Trophoblast cell (in vitro differentiated cells and primary cell): ENCODE data around the gene EVX2.

Experiments used
- DNase-seq, 2 donors: peaks; one replicate each; pipeline ENCODE4 v3.0.0-alpha.2; 2016
- H2AFZ ChIP-seq: 2 replicates; pipeline ENCODE4 v1.6.1; 2013; ENCODE audit warnings: low read length, moderate library complexity, mild to moderate bottlenecking; ENCODE audit not compliant: insufficient read depth, poor library complexity
- H2AK5ac ChIP-seq: 2 replicates; pipeline ENCODE4 v1.6.1; 2013; ENCODE audit warnings: mild to moderate bottlenecking, low read length
- H2BK120ac ChIP-seq: 2 replicates; pipeline ENCODE4 v1.6.1; 2013; ENCODE audit warnings: low read length, mild to moderate bottlenecking, moderate library complexity; ENCODE audit not compliant: insufficient read depth, poor library complexity
- H2BK12ac ChIP-seq: 2 replicates; pipeline ENCODE4 v1.6.1; 2013; ENCODE audit warnings: mild to moderate bottlenecking, low read length, moderate library complexity
- H2BK5ac ChIP-seq: 2 replicates; pipeline ENCODE4 v1.6.1; 2013; ENCODE audit warnings: low read length, low read depth, moderate library complexity, mild to moderate bottlenecking; ENCODE audit not compliant: poor library complexity
- H3K14ac ChIP-seq: 2 replicates; pipeline ENCODE4 v1.6.1; 2013; ENCODE audit warnings: mild to moderate bottlenecking, low read length
- H3K18ac ChIP-seq: 2 replicates; pipeline ENCODE4 v1.6.1; 2013; ENCODE audit warnings: mild to moderate bottlenecking, low read length
- H3K23ac ChIP-seq: 2 replicates; pipeline ENCODE4 v1.6.1; 2013; ENCODE audit warnings: low read length
- H3K27ac ChIP-seq: 2 replicates; pipeline ENCODE4 v1.5.1; 2013; ENCODE audit warnings: low read depth, mild to moderate bottlenecking, inconsistent platforms, low read length, moderate library complexity
- H3K27me3 ChIP-seq: 2 replicates; pipeline ENCODE4 v1.6.1; 2013; ENCODE audit warnings: inconsistent platforms, mild to moderate bottlenecking, low read length, moderate library complexity; ENCODE audit not compliant: insufficient read depth
- H3K36me3 ChIP-seq, 2 experiments: 1 replicate in 1 of 2; 2 replicates in 1 of 2; pipeline ENCODE4 v1.6.1; 2013; ENCODE audit warnings: low read length in 2 of 2, mild to moderate bottlenecking in 2 of 2, moderate library complexity in 1 of 2; ENCODE audit not compliant: insufficient read depth in 2 of 2, control insufficient read depth in 1 of 2
- H3K4ac ChIP-seq: 2 replicates; pipeline ENCODE4 v1.6.1; 2013; ENCODE audit warnings: low read depth, mild to moderate bottlenecking, low read length, moderate library complexity
- H3K4me1 ChIP-seq, 2 experiments: 1 replicate in 1 of 2; 2 replicates in 1 of 2; pipeline ENCODE4 v1.6.1; 2013; ENCODE audit warnings: low read length in 2 of 2, mild to moderate bottlenecking in 2 of 2, moderate library complexity in 1 of 2; ENCODE audit not compliant: insufficient read depth in 2 of 2, control insufficient read depth in 1 of 2
- H3K4me2 ChIP-seq: 2 replicates; pipeline ENCODE4 v1.6.1; 2013; ENCODE audit warnings: inconsistent platforms, mild to moderate bottlenecking, low read length, moderate library complexity
- H3K4me3 ChIP-seq: 2 replicates; pipeline ENCODE4 v1.5.1; 2013; ENCODE audit warnings: mild to moderate bottlenecking, low read depth, low read length, inconsistent platforms
- H3K79me1 ChIP-seq: one replicate; pipeline ENCODE4 v1.6.1; 2013; ENCODE audit warnings: low read length
- H3K79me2 ChIP-seq: 2 replicates; pipeline ENCODE4 v1.6.1; 2013; ENCODE audit warnings: low read length, mild to moderate bottlenecking; ENCODE audit not compliant: control insufficient read depth, insufficient read depth, poor library complexity
- H3K9ac ChIP-seq: 2 replicates; pipeline ENCODE4 v1.6.1; 2013; ENCODE audit warnings: mild to moderate bottlenecking, low read length
- H3K9me3 ChIP-seq: 2 replicates; pipeline ENCODE4 v1.6.1; 2013; ENCODE audit warnings: low read depth, mild to moderate bottlenecking, control low read depth, inconsistent platforms, low read length; ENCODE audit not compliant: insufficient read depth
- H4K12ac ChIP-seq: 2 replicates; pipeline ENCODE4 v1.6.1; 2013; ENCODE audit warnings: low read depth, mild to moderate bottlenecking, low read length, moderate library complexity
- H4K8ac ChIP-seq: 2 replicates; pipeline ENCODE4 v1.6.1; 2013; ENCODE audit warnings: low read depth, mild to moderate bottlenecking, low read length, moderate library complexity
- H4K91ac ChIP-seq: one replicate; pipeline ENCODE4 v1.6.1; 2013; ENCODE audit warnings: low read depth, mild to moderate bottlenecking, low read length, moderate library complexity
- WGBS: extraction: QIAGEN DNeasy Blood & Tissue Kit; methylation state at CpG from one replicate; pipeline ENCODE4 v1.1.7; 2013; ENCODE audit warnings: missing lambda C conversion rate; ENCODE audit not compliant: insufficient read length, insufficient coverage; ENCODE audit errors: extremely low coverage; 5-methylcytosine and 5-hydroxymethylcytosine counted together

The EVX2 gene

GRCh38 chr2:176122052-176122682, 38.4 kb upstream of the EVX2 start:
- no peaks in the 10 kb centered on the region for H3K79me1 ChIP-seq
- H3K27ac ChIP-seq, result no peak overlapping the region
- H2BK120ac ChIP-seq, result no peak overlapping the region
- peaks cover 84% of the 10 kb centered on the region for H3K27me3 ChIP-seq
- no peak for DNase-seq
- H3K9me3 ChIP-seq, result peaks cover 11% of the 10 kb centered on the region
- no peak overlapping the region for H2BK12ac ChIP-seq
- H4K12ac ChIP-seq, result no peak overlapping the region
- H2AK5ac ChIP-seq, result no peak overlapping the region
- no peak overlapping the region for H3K4ac ChIP-seq
- no peak overlapping the region for H3K23ac ChIP-seq
- no peak overlapping the region for H3K9ac ChIP-seq
- H3K14ac ChIP-seq, result no peak overlapping the region
- peaks cover 5 to 9% of the 10 kb centered on the region in 2 experiments for H3K4me1 ChIP-seq
- no peak overlapping the region for H2AFZ ChIP-seq
- H3K36me3 ChIP-seq, result no peaks in the 10 kb centered on the region
- H3K4me2 ChIP-seq, result peak overlapping the region; percentile 80
- H3K4me3 ChIP-seq, result peak overlapping the region; percentile 25
- no CpG with 5 or more reads among the region's 47 CpGs for WGBS
- no peak overlapping the region for H3K18ac ChIP-seq
- no peak overlapping the region for H4K8ac ChIP-seq
- H4K91ac ChIP-seq, result no peak overlapping the region
- no peaks in the 10 kb centered on the region for H3K79me2 ChIP-seq
- no peak overlapping the region for H2BK5ac ChIP-seq

- Histone ChIP-seq H3K27me3 (peaks cover 92% of the 10 kb centered on the region), H3K27ac (no peak overlapping the region), H3K23ac (no peak overlapping the region), H4K8ac (no peak overlapping the region), H2BK120ac (no peak overlapping the region), H3K4me1 (peaks cover 5 to 9% of the 10 kb centered on the region in 2 experiments), H2AK5ac (no peak overlapping the region), H3K4ac (no peak overlapping the region), H2BK12ac (no peak overlapping the region), H3K4me3 (no peak overlapping the region), H3K79me1 (no peaks in the 10 kb centered on the region), H2AFZ (no peak overlapping the region), H3K9ac (no peak overlapping the region), H3K36me3 (no peaks in the 10 kb centered on the region), H4K91ac (no peak overlapping the region), H4K12ac (no peak overlapping the region), H3K9me3 (peaks cover 18% of the 10 kb centered on the region), H2BK5ac (no peak overlapping the region), H3K79me2 (no peaks in the 10 kb centered on the region), H3K18ac (no peak overlapping the region), H3K14ac (no peak overlapping the region), H3K4me2 (no peak overlapping the region)
- no CpG with 5 or more reads among the region's 53 CpGs for WGBS
- DNase-seq, result no peak
These were observed 37.7 kb upstream of the EVX2 start for GRCh38 chr2:176121190-176122051.

- Histone ChIP-seq H4K91ac (no peak overlapping the region), H3K4ac (no peak overlapping the region), H3K9ac (no peak overlapping the region), H2AFZ (no peak overlapping the region), H3K4me2 (no peak overlapping the region), H2BK5ac (no peak overlapping the region), H3K79me2 (no peaks in the 10 kb centered on the region), H4K8ac (no peak overlapping the region), H3K79me1 (no peaks in the 10 kb centered on the region), H3K4me3 (no peak overlapping the region), H3K27ac (no peak overlapping the region), H3K23ac (no peak overlapping the region), H3K36me3 (no peaks in the 10 kb centered on the region), H3K14ac (no peak overlapping the region), H3K18ac (no peak overlapping the region), H2BK12ac (no peak overlapping the region), H3K9me3 (peaks cover 24% of the 10 kb centered on the region), H3K27me3 (peaks cover 94% of the 10 kb centered on the region), H2BK120ac (no peak overlapping the region), H3K4me1 (peaks cover 5 to 9% of the 10 kb centered on the region in 2 experiments), H2AK5ac (no peak overlapping the region), H4K12ac (no peak overlapping the region)
- WGBS, result no CpG with 5 or more reads among the region's 13 CpGs
- no peak for DNase-seq
These were observed 36.8 kb upstream of the EVX2 start for GRCh38 chr2:176120364-176121189.

GRCh38 chr2:176118601-176119339, 35.0 kb upstream of the EVX2 start:
- WGBS, result 100% methylated on average over 1 of the region's 24 CpGs
- no peak overlapping the region for H2AK5ac ChIP-seq
- no peak overlapping the region for H3K4me2 ChIP-seq

More at GRCh38 chr2:176118601-176119339, 35.0 kb upstream of the EVX2 start:
- H2BK5ac ChIP-seq, result no peak overlapping the region
- H2BK12ac ChIP-seq, result no peak overlapping the region
- no peak overlapping the region for H4K8ac ChIP-seq
- no peak overlapping the region for H3K9ac ChIP-seq
- H3K27ac ChIP-seq, result no peak overlapping the region
- peaks cover 90% of the 10 kb centered on the region for H3K27me3 ChIP-seq
- H2AFZ ChIP-seq, result no peak overlapping the region
- peaks cover 5 to 9% of the 10 kb centered on the region in 2 experiments for H3K4me1 ChIP-seq
- H3K79me2 ChIP-seq, result no peaks in the 10 kb centered on the region
- H3K4ac ChIP-seq, result no peak overlapping the region
- peak in 1 of 2 donors; percentile 43 for DNase-seq
- no peak overlapping the region for H3K14ac ChIP-seq
- H3K79me1 ChIP-seq, result no peaks in the 10 kb centered on the region
- H3K9me3 ChIP-seq, result peaks cover 22% of the 10 kb centered on the region
- H4K12ac ChIP-seq, result no peak overlapping the region
- no peak overlapping the region for H3K23ac ChIP-seq
- H3K4me3 ChIP-seq, result no peak overlapping the region
- H3K36me3 ChIP-seq, result no peaks in the 10 kb centered on the region
- no peak overlapping the region for H3K18ac ChIP-seq
- H4K91ac ChIP-seq, result no peak overlapping the region
- H2BK120ac ChIP-seq, result no peak overlapping the region
